Fibroblast of mammary gland (primary cell): ENCODE measurements around the gene RND3.
A peak's percentile ranks its signal among the peaks of the same experiment; 100 is the strongest.

Source experiments
- DNase-seq: peaks from one replicate; pipeline ENCODE4 v3.0.0-alpha.2; 2010; ENCODE audit warnings: low read depth
- H3K4me3 ChIP-seq: 2 replicates; pipeline ENCODE4 v1.5.1; 2011; ENCODE audit warnings: low read depth, mild to moderate bottlenecking, low read length, moderate library complexity; ENCODE audit not compliant: control insufficient read depth
- TF ChIP-seq, protein P1 (sequence below): conservative IDR thresholded peaks from 2 replicates; pipeline ENCODE4 v1.5.1; 2011; ENCODE audit warnings: low read depth, low read length, inconsistent platforms; ENCODE audit not compliant: control insufficient read depth, insufficient read depth

Gene RND3

DNA sequence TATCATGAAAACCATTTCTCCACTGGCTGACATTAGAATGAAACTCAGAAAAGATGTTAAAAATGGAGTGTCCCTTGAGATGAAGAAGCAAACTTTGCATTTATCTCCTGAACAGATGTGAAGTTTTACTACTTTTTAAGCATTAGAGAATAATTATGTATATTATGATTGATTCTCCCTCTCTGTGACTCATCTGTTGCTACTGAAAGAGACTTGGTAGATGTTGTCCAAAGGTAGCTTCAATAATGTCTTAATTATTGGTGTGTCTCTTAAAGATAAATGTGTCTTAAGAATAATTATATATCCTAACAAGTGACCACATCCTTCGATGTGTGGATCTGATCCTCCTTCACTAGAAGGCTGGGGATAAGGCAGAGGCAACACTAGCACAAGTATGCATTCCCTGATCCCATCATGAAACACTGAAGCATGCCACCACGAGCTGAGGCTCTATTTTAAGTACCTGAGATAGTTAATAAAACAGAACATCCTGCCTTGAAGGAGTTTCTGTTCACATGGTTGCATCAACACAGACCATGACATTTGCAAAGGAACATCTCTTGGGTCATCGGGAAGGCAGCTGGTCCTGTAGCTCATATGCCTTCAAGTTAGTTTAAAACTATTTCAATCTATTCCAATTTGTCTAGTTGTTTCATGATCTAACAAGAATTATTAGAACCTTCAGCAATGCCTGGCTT is 15.5 kb downstream of the RND3 start:
- TF ChIP-seq, protein P1, sequence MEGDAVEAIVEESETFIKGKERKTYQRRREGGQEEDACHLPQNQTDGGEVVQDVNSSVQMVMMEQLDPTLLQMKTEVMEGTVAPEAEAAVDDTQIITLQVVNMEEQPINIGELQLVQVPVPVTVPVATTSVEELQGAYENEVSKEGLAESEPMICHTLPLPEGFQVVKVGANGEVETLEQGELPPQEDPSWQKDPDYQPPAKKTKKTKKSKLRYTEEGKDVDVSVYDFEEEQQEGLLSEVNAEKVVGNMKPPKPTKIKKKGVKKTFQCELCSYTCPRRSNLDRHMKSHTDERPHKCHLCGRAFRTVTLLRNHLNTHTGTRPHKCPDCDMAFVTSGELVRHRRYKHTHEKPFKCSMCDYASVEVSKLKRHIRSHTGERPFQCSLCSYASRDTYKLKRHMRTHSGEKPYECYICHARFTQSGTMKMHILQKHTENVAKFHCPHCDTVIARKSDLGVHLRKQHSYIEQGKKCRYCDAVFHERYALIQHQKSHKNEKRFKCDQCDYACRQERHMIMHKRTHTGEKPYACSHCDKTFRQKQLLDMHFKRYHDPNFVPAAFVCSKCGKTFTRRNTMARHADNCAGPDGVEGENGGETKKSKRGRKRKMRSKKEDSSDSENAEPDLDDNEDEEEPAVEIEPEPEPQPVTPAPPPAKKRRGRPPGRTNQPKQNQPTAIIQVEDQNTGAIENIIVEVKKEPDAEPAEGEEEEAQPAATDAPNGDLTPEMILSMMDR = no peak
- H3K4me3 ChIP-seq = no peak overlapping the region

DNA sequence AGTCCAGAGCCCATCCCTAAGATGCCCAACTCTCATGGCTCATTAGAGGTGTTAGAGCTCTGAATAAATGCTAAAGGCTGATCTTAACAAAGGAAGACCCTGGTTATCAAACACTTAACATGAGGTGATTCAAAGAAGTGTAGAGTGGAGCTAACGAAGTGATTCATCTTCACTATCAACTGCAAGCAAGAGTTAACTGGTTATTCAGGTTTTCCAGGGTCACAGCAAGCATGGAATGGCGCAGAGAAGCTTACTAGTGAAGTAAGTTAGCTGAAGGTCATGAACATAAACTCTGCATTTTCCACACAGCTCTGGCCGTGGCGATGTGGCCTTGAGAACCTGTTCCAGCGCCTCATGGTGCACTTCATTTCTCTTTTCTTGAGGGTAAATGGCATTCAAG is 17.0 kb downstream of the RND3 start:
- DNase-seq = no peak
- H3K4me3 ChIP-seq = no peak overlapping the region
- TF ChIP-seq, protein P1 = no peak

More for the DNA sequence above, 15.5 kb downstream of the RND3 start:
- DNase-seq = no peak

DNA sequence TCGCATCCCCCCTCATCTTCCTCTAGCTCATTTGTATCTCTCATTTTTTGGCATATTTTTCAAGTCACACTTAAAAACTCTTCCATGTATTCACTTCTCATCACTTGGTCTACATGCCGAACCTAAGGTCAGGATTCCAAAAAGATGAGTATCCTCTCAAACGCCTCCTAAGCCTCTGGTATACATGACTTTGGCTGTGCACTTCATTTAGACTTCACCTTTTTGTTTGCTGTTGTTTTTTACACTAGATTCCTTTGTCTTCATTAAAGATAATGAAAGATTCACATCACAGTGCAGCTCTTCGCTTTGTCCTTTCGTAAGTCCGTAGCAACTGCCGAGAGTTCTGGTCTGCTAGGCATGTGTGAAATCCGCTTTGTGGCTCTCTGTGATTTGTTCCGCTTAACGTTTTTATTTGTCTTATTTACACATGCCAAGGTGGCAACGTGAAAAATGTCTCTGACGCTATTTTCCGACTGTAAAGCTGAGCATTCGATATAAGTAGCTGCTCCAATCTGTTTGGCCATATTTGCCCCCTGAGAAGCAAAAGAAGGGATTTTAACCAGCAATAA is 17.7 kb downstream of the RND3 start:
- no peak overlapping the region for H3K4me3 ChIP-seq
- DNase-seq = no peak
- TF ChIP-seq, protein P1 = no peak

DNA sequence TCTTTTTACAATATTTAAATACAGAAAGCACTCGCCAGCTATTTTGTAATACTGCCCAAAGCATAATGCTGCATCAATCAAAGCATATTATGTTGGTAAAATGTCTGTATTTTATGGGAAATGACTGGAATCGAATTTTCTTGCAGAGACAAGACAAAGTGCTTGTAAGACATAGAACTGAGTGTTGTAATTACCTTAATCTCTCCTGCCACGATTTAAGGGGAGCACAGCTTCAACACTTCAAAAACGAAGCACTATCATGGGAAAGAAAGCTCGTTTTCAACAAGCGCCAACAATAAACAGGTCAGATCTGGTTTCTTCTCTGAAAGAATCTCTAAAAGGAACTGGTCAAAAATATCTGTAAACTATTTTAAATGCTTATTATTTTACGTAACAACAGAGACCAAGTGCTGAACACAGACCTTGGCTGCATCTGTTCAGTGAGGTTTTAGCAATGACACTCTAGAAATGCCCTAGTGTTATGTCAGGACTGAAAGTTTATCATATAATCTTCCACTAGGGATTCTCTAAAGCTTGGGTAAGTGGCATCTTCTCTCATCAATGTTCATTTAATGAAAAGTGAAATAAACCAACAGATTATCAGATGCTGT is 19.0 kb downstream of the RND3 start:
- H3K4me3 ChIP-seq = no peak overlapping the region
- TF ChIP-seq, protein P1 = no peak
- DNase-seq = no peak

DNA sequence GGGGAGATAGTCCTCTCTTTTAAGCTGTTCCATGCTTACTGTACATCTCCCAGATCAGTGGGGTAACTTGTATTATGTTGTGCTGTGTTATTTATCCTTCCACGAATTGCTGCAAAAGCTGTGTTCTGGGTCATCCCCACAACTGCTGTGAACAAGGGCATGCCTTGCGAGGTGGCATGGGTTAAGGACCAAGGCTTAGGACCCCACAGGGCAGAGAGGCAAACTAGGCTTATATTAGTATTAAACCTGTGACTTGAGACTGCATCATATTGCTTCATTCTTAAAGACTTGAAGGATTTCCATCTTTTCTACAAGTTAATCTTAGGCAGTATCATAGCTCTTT is 19.9 kb downstream of the RND3 start:
- no peak for DNase-seq
- TF ChIP-seq, protein P1 = no peak
- H3K4me3 ChIP-seq = no peak overlapping the region

DNA sequence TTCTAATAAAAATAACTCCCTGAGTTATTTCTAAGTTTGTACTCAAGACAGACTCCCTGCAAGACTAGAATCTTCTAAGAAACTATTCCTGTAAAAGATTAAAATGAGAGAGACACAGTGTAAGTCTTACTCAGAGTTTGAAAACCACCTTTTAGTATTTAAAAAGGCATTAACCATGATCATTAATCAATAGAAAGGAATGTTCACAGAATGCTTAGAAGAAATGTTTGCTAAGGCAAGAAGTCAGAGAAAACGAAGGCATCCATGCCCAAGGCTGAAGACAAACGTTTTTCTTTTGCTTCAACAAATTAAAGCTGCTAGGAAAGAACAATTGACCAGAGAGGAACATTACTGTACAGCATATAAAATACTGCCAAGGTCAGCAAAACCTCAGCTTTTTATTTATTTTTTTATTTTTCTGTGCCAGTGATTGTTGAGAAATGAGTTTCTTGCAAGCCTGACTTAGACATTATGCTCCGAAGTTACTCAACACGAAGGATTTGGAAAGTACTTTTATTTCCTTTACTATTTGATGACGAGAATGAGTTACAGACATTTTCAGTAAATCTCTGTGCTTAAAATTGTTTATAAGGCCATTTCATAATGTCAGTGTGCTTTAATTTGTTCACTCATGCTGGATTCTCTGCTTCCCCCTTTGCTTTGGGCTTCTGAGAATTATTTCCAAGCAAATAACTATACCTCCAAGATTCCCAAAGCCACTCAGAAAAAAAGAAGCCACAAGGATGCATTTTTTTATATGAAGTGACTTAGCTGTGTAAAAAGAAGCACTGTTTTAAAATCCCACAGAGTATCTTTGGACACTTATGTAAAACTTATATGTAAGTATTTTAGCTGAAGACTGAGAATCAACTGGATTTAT is 20.5 kb downstream of the RND3 start:
- H3K4me3 ChIP-seq = no peak overlapping the region
- DNase-seq = peak; percentile 87
- TF ChIP-seq, protein P1 = no peak
